ENCODE data around the gene RPRD1B.
"Not testable (repeated sequence)": the region's sequence is repeated elsewhere in the genome, so short reads cannot be mapped to it uniquely, and the experiment has no call there.

RPRD1B gene

GRCh38 chr20:37999526-38000263 lies 33.9 kb upstream of the RPRD1B start:
- DNase-seq = no peak

GRCh38 chr20:38000293-38000692 lies 33.3 kb upstream of the RPRD1B start:
- DNase-seq = no peak

GRCh38 chr20:38001173-38001875 lies 32.2 kb upstream of the RPRD1B start:
- no peak for DNase-seq

GRCh38 chr20:38001981-38002380 lies 31.6 kb upstream of the RPRD1B start:
- DNase-seq = no peak

GRCh38 chr20:38002422-38002821 lies 31.1 kb upstream of the RPRD1B start:
- no peak for DNase-seq

- no peak for DNase-seq
Measured at GRCh38 chr20:38004416-38004815, 29.1 kb upstream of the RPRD1B start.

GRCh38 chr20:38005903-38006302 lies 27.6 kb upstream of the RPRD1B start:
- DNase-seq = no peak

- DNase-seq = no peak
Measured at GRCh38 chr20:38007526-38007925, 26.0 kb upstream of the RPRD1B start.

- DNase-seq = no peak
Measured at GRCh38 chr20:38008233-38008944, 25.2 kb upstream of the RPRD1B start.

GRCh38 chr20:38009416-38009815 lies 24.1 kb upstream of the RPRD1B start:
- DNase-seq = not testable (repeated sequence)

GRCh38 chr20:38011696-38012095 lies 21.9 kb upstream of the RPRD1B start:
- no peak for DNase-seq

- DNase-seq = no peak
Measured at GRCh38 chr20:38012332-38012731, 21.2 kb upstream of the RPRD1B start.

GRCh38 chr20:38013887-38014286 lies 19.7 kb upstream of the RPRD1B start:
- no peak for DNase-seq

GRCh38 chr20:38017959-38018358 lies 15.6 kb upstream of the RPRD1B start:
- no peak for DNase-seq

- no peak for DNase-seq
Measured at GRCh38 chr20:38018385-38018784, 15.2 kb upstream of the RPRD1B start.

- DNase-seq = no peak
Measured at GRCh38 chr20:38021087-38021772, 12.3 kb upstream of the RPRD1B start.

- peak; percentile 17 for DNase-seq
Measured at GRCh38 chr20:38023181-38024001, 10.2 kb upstream of the RPRD1B start.

- no peak for DNase-seq
Measured at GRCh38 chr20:38024496-38024895, 9.1 kb upstream of the RPRD1B start.

GRCh38 chr20:38029453-38029852 lies 4.1 kb upstream of the RPRD1B start:
- DNase-seq = no peak

GRCh38 chr20:38031957-38032356 lies 1.6 kb upstream of the RPRD1B start:
- no peak for DNase-seq

GRCh38 chr20:38032585-38033329 lies 789 bp upstream of the RPRD1B start:
- DNase-seq = peak; percentile 6

Measured in right kidney (tissue), 1 donor.